Lower leg skin (tissue), 4 donors: ENCODE measurements around the gene SLC22A23. TPM values are rescaled to one million over a fixed set of nuclear protein-coding genes. Genes with fewer than 3 reads are reported as not detected.

ENCODE experiments used
- DNase-seq, 2 donors: peaks; one replicate each; pipeline ENCODE4 v3.0.0-alpha.2; 2019; ENCODE audit warnings: low spot score in 2 of 2
- H3K4me3 ChIP-seq: fragments of 200-600 bp; sonication (generic); 2 replicates; pipeline ENCODE4 v1.5.1; 2017; ENCODE audit warnings: mild to moderate bottlenecking, low read depth; ENCODE audit not compliant: poor library complexity, severe bottlenecking
- CTCF ChIP-seq, 3 donors: fragments of 450-650 bp; IDR thresholded peaks; one replicate each; pipeline ENCODE4 v1.5.1; 2016; ENCODE audit warnings: antibody characterized with exemption in 3 of 3, mild to moderate bottlenecking in 3 of 3, moderate library complexity in 2 of 3
- POLR2A ChIP-seq, 2 donors: fragments of 450-650 bp; IDR thresholded peaks; one replicate each; pipeline ENCODE4 v1.6.1; 2016 to 2017; ENCODE audit warnings: antibody characterized with exemption in 2 of 2, mild to moderate bottlenecking in 1 of 2, moderate library complexity in 1 of 2
- WGBS, 2 donors: methylation state at CpG; one replicate each; pipeline ENCODE4 v1.1.5; 2018; 5-methylcytosine and 5-hydroxymethylcytosine counted together
- intact Hi-C: fragments of 100-400 bp; cut with DNase I; formaldehyde crosslinking; loops from one replicate; pipeline ENCODE4 v1.15.0; 2023; ENCODE audit warnings: low total_unique reads
- total RNA-seq, 4 donors: library from RNA; depleted of rRNA; stranded (reverse); fragments of >200 nt; gene quantifications; one replicate each; pipeline ENCODE4 v1.1.0, GENCODE V29; 2016

The SLC22A23 gene
- total RNA-seq, 4 donors from 2014 or later = 29.2 to 50.7 (median 43.2) TPM

DNA sequence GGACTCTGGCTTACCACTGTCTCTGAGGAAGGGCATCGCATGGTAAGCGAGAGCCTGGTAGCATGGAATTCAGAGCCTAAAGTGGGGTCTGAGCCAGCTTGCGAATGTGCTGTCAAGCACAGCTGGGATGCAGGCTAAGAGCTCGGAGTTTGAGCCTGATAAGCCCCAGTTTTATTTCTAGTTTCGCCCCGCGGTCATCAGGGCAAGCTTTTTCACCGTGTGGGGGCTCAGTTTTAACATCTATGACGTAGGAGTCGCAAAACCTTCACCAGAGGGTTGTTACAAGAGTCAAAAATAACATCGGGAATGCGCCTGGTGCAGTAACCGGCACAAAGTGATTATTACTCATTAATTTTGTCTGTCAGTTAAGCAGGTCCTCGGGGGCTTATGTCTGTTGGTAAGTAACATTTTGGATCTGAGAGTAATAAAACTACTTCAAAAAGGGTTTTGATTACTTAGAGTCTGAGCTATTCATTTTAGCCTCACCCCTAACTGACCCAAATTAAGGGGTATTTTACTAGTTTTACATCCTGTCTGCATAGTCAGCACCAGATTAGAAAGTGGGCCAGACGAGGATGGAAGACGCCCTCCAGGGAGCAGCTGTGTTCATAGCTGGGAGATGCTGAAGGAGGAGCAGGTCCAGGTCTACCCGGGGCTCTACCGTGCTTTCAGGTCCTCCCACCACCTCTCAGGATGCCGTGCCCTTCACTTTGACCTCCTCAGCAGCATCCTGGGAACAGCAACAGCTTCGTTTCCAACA is 29.7 kb downstream of the SLC22A23 start:
- TF ChIP-seq POLR2A (IDR thresholded peaks at IDR 0.05) = no peak
- no peak for TF ChIP-seq CTCF (IDR thresholded peaks at IDR 0.05)
- peak in 1 of 2 donors; percentile 78 for DNase-seq
- intact Hi-C loops = no loop called here
- H3K4me3 ChIP-seq = no peak overlapping the region
- 54 to 72% methylated on average over 20 of the region's 20 CpGs for WGBS, 2 donors

- 63 to 70% methylated on average over 3 of the region's 3 CpGs for WGBS, 2 donors
- TF ChIP-seq CTCF (IDR thresholded peaks at IDR 0.05) (no peak), POLR2A (IDR thresholded peaks at IDR 0.05) (no peak)
- peak in 1 of 2 donors; percentile 50 for DNase-seq
- H3K4me3 ChIP-seq = no peak overlapping the region
- intact Hi-C loops = no loop called here
These were observed 30.5 kb downstream of the SLC22A23 start for GRCh38 chr6:3426091-3426926.

DNA sequence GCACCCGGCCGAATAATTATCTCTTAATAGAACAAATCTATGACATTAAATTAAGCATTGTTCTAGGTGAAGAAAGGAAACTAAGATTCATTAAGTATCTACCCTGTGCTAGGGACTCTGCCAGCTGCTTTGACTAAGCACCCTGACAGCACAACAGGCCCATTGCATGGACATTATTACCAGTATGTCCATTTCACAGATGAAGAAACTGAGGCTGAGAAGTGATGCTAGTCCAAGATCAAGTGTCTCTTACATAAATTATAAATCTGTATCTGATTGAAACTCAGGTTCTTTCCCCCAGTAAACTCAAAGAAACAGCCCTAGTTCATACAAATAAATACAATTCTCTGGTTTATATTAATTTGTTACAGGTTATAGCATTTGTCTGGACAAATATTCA is 31.3 kb downstream of the SLC22A23 start:
- H3K4me3 ChIP-seq = no peak overlapping the region
- WGBS, 2 donors = 74 to 86% methylated on average over 2 of the region's 2 CpGs

GRCh38 chr6:3424185-3424927 is 32.5 kb downstream of the SLC22A23 start:
- no peak for DNase-seq
- intact Hi-C loops = no loop called here
- TF ChIP-seq POLR2A (IDR thresholded peaks at IDR 0.05) (no peak), CTCF (IDR thresholded peaks at IDR 0.05) (no peak)
- no peak overlapping the region for H3K4me3 ChIP-seq
- 97 to 98% methylated on average over 9 of the region's 9 CpGs for WGBS, 2 donors

More for the DNA sequence above, 31.3 kb downstream of the SLC22A23 start:
- no peak for TF ChIP-seq CTCF (IDR thresholded peaks at IDR 0.05)
- no peak for TF ChIP-seq POLR2A (IDR thresholded peaks at IDR 0.05)
- intact Hi-C loops = no loop called here
- DNase-seq = peak in 1 of 2 donors; percentile 23

DNA sequence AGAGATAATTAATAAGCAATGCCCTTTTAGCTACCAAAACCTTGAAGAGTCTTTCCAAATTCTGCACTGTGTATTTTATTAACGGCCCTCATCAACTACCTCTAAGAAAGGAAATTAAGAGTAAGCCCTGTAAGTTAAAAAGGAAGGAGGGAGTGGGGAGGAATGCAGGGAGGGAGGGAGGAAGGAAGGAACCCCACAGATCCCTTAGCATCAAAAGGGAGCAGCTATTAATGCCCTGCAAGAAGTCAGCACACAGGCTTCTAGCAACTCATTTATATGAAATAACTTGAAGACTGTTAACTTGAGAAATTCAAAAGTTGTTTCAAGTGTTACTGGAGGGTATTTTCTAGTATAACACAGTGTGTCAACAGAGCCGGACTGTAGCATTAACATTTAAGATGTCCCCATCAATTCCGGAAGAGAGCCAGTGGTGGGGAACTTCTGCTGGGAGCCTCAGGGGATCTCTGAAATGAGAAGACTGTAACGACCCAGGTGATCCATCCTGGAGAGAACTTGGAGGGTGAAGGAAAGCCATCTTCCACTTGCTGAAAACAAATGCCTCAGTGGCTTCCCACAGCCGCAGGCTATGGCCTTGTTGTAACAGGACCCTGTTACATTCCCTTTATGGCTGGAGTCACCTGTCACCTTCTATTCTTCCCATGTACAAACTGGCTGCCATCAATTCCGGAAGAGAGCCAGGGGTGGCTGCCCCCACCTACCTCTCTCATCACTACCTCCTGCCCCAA is 33.2 kb downstream of the SLC22A23 start:
- intact Hi-C loops = no loop called here
- no peak for DNase-seq
- TF ChIP-seq POLR2A (IDR thresholded peaks at IDR 0.05) = no peak
- TF ChIP-seq CTCF (IDR thresholded peaks at IDR 0.05) = no peak
- H3K4me3 ChIP-seq = no peak overlapping the region
- WGBS, 2 donors = 79% methylated on average over 6 of the region's 6 CpGs
